Left ventricle myocardium inferior (tissue), 1 donor: ENCODE measurements around the gene PLXNB2. TPM values are rescaled to one million over a fixed set of nuclear protein-coding genes. Genes with fewer than 3 reads are reported as not detected.

Experiments
- DNase-seq: peaks from one replicate; pipeline ENCODE4 v3.0.0-alpha.2; 2020
- H3K27ac ChIP-seq: fragments of 200-600 bp; replicated peaks from 2 replicates; pipeline ENCODE4 v1.8.0; 2021
- H3K27me3 ChIP-seq: fragments of 200-600 bp; 2 replicates; pipeline ENCODE4 v1.8.0; 2021; ENCODE audit warnings: low read depth
- H3K36me3 ChIP-seq: fragments of 200-600 bp; 2 replicates; pipeline ENCODE4 v1.8.0; 2021
- H3K4me1 ChIP-seq: fragments of 200-600 bp; 2 replicates; pipeline ENCODE4 v1.8.0; 2021
- H3K4me3 ChIP-seq: fragments of 200-600 bp; 2 replicates; pipeline ENCODE4 v1.8.0; 2021; ENCODE audit warnings: mild to moderate bottlenecking, moderate library complexity
- H3K9me3 ChIP-seq: fragments of 200-600 bp; replicated peaks from 2 replicates; pipeline ENCODE4 v1.8.0; 2021
- intact Hi-C: fragments of 100-400 bp; cut with micrococcal nuclease; formaldehyde crosslinking; loops from one replicate; pipeline ENCODE4 v1.11.0; 2022
- total RNA-seq: library from RNA; stranded (reverse); fragmentation: NEBNext Ultra II Directional; extraction: Animal tissue kit (Norgen Biotek cat#: 25700); gene quantifications from one replicate; pipeline ENCODE4 v1.2.1, GENCODE V29; 2021
- TF ChIP-seq, protein P1 (sequence below): fragments of 200-600 bp; IDR thresholded peaks from 2 replicates; pipeline ENCODE4 v1.8.0; 2021; ENCODE audit warnings: antibody characterized with exemption, mild to moderate bottlenecking, borderline replicate concordance
- donor health status: DM: no; HTN: yes; CAD: no; lungs with severe emphysema.

The PLXNB2 gene
- total RNA-seq, 1 donor from 2014 or later, result 50.2 TPM

DNA sequence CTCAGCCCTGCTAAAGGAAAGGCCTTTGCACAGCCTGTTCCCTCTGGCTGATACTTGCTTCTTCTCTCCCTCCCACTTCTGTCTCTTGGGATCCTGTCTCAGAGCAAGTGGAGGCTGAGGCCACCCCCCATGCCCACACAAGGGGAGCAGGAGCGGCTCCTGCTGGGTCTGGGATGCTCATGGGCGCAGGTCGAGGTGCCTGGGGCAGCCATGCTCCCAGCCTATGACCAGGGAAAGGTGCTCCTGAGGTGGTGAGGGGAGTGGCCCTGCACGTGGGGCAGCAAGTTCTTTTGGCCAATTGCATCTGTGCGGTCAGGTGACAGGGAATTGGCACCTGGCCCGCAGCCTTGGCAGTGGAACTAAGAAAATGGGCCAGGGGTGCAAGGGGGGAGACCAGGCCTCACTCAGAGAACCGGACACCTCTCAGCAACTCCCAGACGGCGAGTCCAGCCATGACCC lies 38.8 kb downstream of the PLXNB2 start:
- TF ChIP-seq, protein P1, sequence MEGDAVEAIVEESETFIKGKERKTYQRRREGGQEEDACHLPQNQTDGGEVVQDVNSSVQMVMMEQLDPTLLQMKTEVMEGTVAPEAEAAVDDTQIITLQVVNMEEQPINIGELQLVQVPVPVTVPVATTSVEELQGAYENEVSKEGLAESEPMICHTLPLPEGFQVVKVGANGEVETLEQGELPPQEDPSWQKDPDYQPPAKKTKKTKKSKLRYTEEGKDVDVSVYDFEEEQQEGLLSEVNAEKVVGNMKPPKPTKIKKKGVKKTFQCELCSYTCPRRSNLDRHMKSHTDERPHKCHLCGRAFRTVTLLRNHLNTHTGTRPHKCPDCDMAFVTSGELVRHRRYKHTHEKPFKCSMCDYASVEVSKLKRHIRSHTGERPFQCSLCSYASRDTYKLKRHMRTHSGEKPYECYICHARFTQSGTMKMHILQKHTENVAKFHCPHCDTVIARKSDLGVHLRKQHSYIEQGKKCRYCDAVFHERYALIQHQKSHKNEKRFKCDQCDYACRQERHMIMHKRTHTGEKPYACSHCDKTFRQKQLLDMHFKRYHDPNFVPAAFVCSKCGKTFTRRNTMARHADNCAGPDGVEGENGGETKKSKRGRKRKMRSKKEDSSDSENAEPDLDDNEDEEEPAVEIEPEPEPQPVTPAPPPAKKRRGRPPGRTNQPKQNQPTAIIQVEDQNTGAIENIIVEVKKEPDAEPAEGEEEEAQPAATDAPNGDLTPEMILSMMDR, result no peak
- Histone ChIP-seq H3K9me3 (no peaks in the 10 kb centered on the region), H3K4me3 (peak overlapping the region; percentile 67), H3K27me3 (peaks cover 11% of the 10 kb centered on the region), H3K27ac (no peak overlapping the region), H3K36me3 (no peaks in the 10 kb centered on the region), H3K4me1 (peaks cover 58% of the 10 kb centered on the region)
- no peak for DNase-seq
- intact Hi-C loops, result no loop called here

DNA sequence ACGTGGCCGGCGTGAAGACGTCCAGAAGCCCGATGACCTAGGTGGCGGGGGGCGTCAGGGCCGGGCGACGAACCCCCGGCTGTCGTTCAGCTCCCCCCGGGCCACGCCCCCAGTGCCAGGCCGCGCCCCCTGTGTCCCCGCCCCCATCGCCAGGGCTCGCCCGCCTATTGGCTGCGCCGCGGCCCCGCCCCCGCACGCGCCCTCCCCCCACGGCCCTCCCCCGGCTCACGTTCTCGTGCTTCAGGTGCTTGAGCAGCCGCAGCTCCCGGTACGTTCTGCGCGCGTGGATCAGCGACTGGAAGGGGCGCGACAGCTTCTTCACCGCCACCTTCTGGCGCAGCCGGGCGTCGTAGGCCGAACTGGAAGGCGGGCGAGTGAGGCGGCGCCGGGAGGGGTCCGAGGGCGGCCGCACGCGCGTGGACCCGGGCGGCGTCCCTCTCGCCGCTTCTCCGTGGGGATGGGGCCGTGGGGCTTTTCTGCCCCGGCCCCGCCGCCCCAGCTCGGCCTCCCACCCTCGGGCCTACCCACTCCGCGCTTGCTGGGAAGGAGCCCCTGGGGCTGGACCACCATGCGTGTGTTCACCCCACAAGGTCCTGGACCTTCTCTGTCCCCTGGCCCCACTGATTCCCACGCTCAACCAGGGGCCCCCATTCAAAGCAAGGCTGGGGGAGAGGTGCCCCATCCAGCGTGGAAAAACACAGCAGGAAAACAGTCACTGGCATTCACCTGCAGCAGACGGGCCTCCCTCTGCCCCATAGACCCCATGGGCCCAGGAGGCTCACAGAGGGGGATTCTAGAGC lies 39.7 kb downstream of the PLXNB2 start:
- intact Hi-C loops, result no loop called here
- H3K4me1 ChIP-seq, result peaks cover 59% of the 10 kb centered on the region
- TF ChIP-seq, protein P1, result peak; percentile 35
- H3K36me3 ChIP-seq, result no peaks in the 10 kb centered on the region
- DNase-seq, result peak; percentile 64
- peaks cover 11% of the 10 kb centered on the region for H3K27me3 ChIP-seq
- no peaks in the 10 kb centered on the region for H3K9me3 ChIP-seq
- no peak overlapping the region for H3K27ac ChIP-seq
- peak overlapping the region; percentile 61 for H3K4me3 ChIP-seq

DNA sequence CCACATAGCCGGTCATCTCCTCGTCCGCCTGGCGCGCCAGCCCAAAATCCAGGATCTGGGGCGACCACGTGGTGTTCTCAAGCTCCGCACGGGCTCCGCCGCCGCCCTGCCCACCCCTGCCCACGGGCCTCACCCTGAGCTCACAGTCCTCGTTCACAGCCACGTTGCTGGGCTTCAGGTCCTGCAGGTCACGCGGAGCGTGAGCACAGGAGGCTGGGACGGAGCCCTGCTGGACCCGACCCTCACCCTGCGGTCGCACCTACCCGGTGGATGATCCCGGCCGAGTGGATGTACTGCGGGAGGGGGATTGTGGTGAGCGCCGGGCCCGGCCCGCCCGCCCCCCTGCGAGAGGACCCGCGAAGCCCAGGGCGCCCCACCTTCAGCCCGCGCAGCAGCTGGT lies 40.5 kb downstream of the PLXNB2 start:
- Histone ChIP-seq H3K4me3 (peak overlapping the region; percentile 61), H3K27me3 (peaks cover 14% of the 10 kb centered on the region), H3K9me3 (no peaks in the 10 kb centered on the region), H3K27ac (no peak overlapping the region), H3K36me3 (no peaks in the 10 kb centered on the region), H3K4me1 (peaks cover 63% of the 10 kb centered on the region)
- intact Hi-C loops, result no loop called here
- DNase-seq, result no peak
- TF ChIP-seq, protein P1, result no peak

DNA sequence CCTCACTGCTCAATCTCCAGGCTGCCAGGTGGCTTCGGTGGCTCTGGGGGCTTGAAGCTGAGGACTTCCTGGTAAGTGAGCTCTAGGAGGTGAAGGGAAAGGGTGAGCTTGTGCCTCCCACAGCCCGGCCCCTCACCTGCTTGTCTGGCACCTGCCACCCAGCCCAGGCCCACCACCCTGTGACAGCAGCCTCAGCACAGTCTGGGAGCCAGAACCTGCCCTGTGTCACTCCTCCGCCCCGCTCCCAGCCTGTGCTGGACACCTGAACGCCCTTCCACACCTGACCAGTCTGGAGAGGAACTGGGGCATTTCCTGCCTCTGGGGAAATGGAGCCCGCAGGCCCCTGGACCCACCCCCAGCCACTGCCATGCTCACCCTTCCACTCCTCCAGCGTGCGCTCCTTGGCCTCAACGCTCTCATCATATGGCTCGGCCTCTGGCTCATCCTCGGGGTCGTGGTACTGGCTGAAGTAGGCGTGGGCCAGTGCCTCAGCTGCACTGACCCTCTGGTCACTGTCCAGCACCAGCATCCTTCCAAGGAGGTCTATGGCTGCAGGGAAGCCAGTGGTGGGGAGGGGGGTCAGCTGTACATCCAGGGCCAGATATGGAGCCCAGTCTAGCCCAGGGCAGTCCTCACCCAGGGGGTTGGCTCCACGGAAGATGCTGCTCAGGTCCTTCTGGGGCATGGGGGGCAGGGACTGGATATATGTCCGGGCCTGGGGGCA lies 42.3 kb downstream of the PLXNB2 start:
- peaks cover 11% of the 10 kb centered on the region for H3K27me3 ChIP-seq
- no peak overlapping the region for H3K27ac ChIP-seq
- TF ChIP-seq, protein P1, result no peak
- no peak overlapping the region for H3K4me3 ChIP-seq
- DNase-seq, result no peak
- no peaks in the 10 kb centered on the region for H3K9me3 ChIP-seq
- intact Hi-C loops, result no loop called here
- H3K36me3 ChIP-seq, result no peaks in the 10 kb centered on the region
- peaks cover 60% of the 10 kb centered on the region for H3K4me1 ChIP-seq

DNA sequence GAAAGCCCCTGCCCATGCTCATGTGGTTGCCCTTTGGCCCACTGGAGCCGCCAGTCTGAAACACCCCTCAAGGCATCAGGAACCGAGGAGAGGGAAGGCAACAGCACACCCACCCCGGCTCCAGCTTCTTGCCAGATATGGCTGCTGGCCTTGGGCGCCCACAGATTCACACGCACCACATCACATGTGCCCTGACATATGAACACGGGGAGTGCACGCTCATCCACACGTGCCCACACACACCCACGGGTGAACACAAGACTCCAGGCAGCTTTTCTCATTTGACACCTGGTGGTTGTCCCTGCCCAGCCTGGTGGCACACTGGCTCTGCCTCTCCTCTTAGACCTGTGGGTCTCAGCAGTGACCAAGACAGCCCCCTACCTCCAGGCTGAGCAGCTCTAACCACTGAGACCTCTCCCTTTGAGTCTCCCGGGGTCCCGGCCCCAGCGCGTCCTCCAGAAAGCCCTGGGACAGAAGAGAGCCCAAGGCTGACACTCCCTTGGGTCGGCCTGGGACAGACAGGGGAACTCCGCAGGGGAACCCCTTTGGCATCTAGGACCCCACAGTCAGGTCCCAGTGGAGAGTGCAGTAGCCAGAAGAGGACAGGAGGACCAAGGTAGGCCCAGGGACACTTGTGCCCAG lies 43.2 kb downstream of the PLXNB2 start:
- no peaks in the 10 kb centered on the region for H3K36me3 ChIP-seq
- TF ChIP-seq, protein P1, result no peak
- intact Hi-C loops, result no loop called here
- peaks cover 53% of the 10 kb centered on the region for H3K4me1 ChIP-seq
- no peak overlapping the region for H3K27ac ChIP-seq
- H3K4me3 ChIP-seq, result no peak overlapping the region
- H3K9me3 ChIP-seq, result no peaks in the 10 kb centered on the region
- peaks cover 11% of the 10 kb centered on the region for H3K27me3 ChIP-seq
- DNase-seq, result no peak
